ENCODE measurements around the gene DAGLA.

The DAGLA gene

GRCh38 chr11:61687420-61687819 is 7.2 kb downstream of the DAGLA start:
- DNase-seq = no peak
- H3K4me3 ChIP-seq (ENCODE audit: low read depth, low read length) = no peak overlapping the region
- H3K9me3 ChIP-seq = no peaks in the 10 kb centered on the region
- no peak for TF ChIP-seq CTCF (IDR thresholded peaks at IDR 0.05; ENCODE audit: low read depth, low read length)
- H3K36me3 ChIP-seq = no peaks in the 10 kb centered on the region
- no peaks in the 10 kb centered on the region for H3K4me1 ChIP-seq
- H3K27me3 ChIP-seq = no peaks in the 10 kb centered on the region

- H3K4me3 ChIP-seq (ENCODE audit: low read depth, low read length) = no peak overlapping the region
- H3K27me3 ChIP-seq = no peaks in the 10 kb centered on the region
- no peaks in the 10 kb centered on the region for H3K9me3 ChIP-seq
- no peaks in the 10 kb centered on the region for H3K4me1 ChIP-seq
- no peak for TF ChIP-seq CTCF (IDR thresholded peaks at IDR 0.05; ENCODE audit: low read depth, low read length)
- DNase-seq = no peak
- no peaks in the 10 kb centered on the region for H3K36me3 ChIP-seq
Observed at GRCh38 chr11:61688365-61689163, 8.4 kb downstream of the DAGLA start.

- DNase-seq = no peak
- no peak overlapping the region for H3K4me3 ChIP-seq (ENCODE audit: low read depth, low read length)
- no peaks in the 10 kb centered on the region for H3K27me3 ChIP-seq
- H3K4me1 ChIP-seq = no peaks in the 10 kb centered on the region
- no peaks in the 10 kb centered on the region for H3K9me3 ChIP-seq
- H3K36me3 ChIP-seq = no peaks in the 10 kb centered on the region
- no peak for TF ChIP-seq CTCF (IDR thresholded peaks at IDR 0.05; ENCODE audit: low read depth, low read length)
Observed at GRCh38 chr11:61689164-61689496, 8.9 kb downstream of the DAGLA start.

- H3K9me3 ChIP-seq = no peaks in the 10 kb centered on the region
- no peaks in the 10 kb centered on the region for H3K4me1 ChIP-seq
- no peak for TF ChIP-seq CTCF (IDR thresholded peaks at IDR 0.05; ENCODE audit: low read depth, low read length)
- H3K27me3 ChIP-seq = no peaks in the 10 kb centered on the region
- DNase-seq = no peak
- H3K4me3 ChIP-seq (ENCODE audit: low read depth, low read length) = no peak overlapping the region
- no peaks in the 10 kb centered on the region for H3K36me3 ChIP-seq
Observed at GRCh38 chr11:61690706-61691379, 10.7 kb downstream of the DAGLA start.

- Histone ChIP-seq H3K9me3 (no peaks in the 10 kb centered on the region), H3K36me3 (no peaks in the 10 kb centered on the region), H3K4me3 (ENCODE audit: low read depth, low read length) (no peak overlapping the region), H3K4me1 (no peaks in the 10 kb centered on the region), H3K27me3 (no peaks in the 10 kb centered on the region)
- no peak for TF ChIP-seq CTCF (IDR thresholded peaks at IDR 0.05; ENCODE audit: low read depth, low read length)
- no peak for DNase-seq
Observed at GRCh38 chr11:61691380-61692156, 11.4 kb downstream of the DAGLA start.
